Liver (tissue), 9 donors: ENCODE results near the gene AKAIN1. TPM values are rescaled to one million over a fixed set of nuclear protein-coding genes. Genes with fewer than 3 reads are reported as not detected.

ENCODE experiments used
- DNase-seq: peaks from one replicate; pipeline ENCODE4 v3.0.0-alpha.2; 2017; ENCODE audit warnings: low spot score
- H3K27ac ChIP-seq, 2 donors: one replicate each; pipeline ENCODE4 v1.7.0; 2013; ENCODE audit warnings: inconsistent platforms in 2 of 2, low read length in 2 of 2, control low read depth in 1 of 2, low read depth in 1 of 2, mild to moderate bottlenecking in 1 of 2
- H3K27me3 ChIP-seq, 4 donors: one replicate each; pipeline versions ENCODE4 v1.6.1 to v1.7.0; 2013; ENCODE audit warnings: low read length in 3 of 4, inconsistent platforms in 1 of 4, mild to moderate bottlenecking in 1 of 4, moderate library complexity in 1 of 4; ENCODE audit not compliant: control insufficient read depth in 4 of 4, insufficient read depth in 4 of 4
- H3K36me3 ChIP-seq, 4 donors: one replicate each; pipeline versions ENCODE4 v1.6.1 to v1.7.0; 2013; ENCODE audit warnings: low read length in 3 of 4, mild to moderate bottlenecking in 3 of 4, low read depth in 1 of 4, moderate library complexity in 1 of 4; ENCODE audit not compliant: control insufficient read depth in 4 of 4, insufficient read depth in 3 of 4
- H3K4me1 ChIP-seq, 4 donors: one replicate each; pipeline versions ENCODE4 v1.6.1 to v1.7.0; 2013; ENCODE audit warnings: low read length in 3 of 4, mild to moderate bottlenecking in 3 of 4, moderate library complexity in 1 of 4; ENCODE audit not compliant: control insufficient read depth in 4 of 4, insufficient read depth in 4 of 4
- H3K4me3 ChIP-seq, 3 donors: one replicate each; pipeline versions ENCODE4 v1.6.1 to v1.7.0; 2013; ENCODE audit warnings: low read length in 3 of 3, control low read depth in 1 of 3, low read depth in 1 of 3, mild to moderate bottlenecking in 1 of 3
- H3K9ac ChIP-seq, 2 donors: one replicate each; pipeline ENCODE4 v1.7.0; 2013; ENCODE audit warnings: low read length in 2 of 2, mild to moderate bottlenecking in 2 of 2, moderate library complexity in 2 of 2, control low read depth in 1 of 2, low read depth in 1 of 2
- H3K9me3 ChIP-seq, 4 donors: one replicate each; pipeline versions ENCODE4 v1.6.1 to v1.7.0; 2013; ENCODE audit warnings: low read length in 3 of 4; ENCODE audit not compliant: control insufficient read depth in 4 of 4
- EGR1 ChIP-seq, 2 donors: IDR thresholded peaks; 2 replicates each; pipeline ENCODE4 v1.6.1; 2016 to 2018; ENCODE audit warnings: antibody characterized with exemption in 2 of 2, low read depth in 2 of 2
- GABPA ChIP-seq, 2 donors: IDR thresholded peaks in 1 of 2; conservative IDR thresholded peaks in 1 of 2; 2 replicates each; pipeline ENCODE4 v1.6.1; 2016; ENCODE audit warnings: antibody characterized with exemption in 2 of 2, mild to moderate bottlenecking in 1 of 2, moderate library complexity in 1 of 2
- HNF4A ChIP-seq, 2 donors: conservative IDR thresholded peaks; 2 replicates each; pipeline ENCODE4 v1.6.1; 2016; ENCODE audit warnings: antibody characterized with exemption in 2 of 2, mild to moderate bottlenecking in 2 of 2
- HNF4G ChIP-seq: IDR thresholded peaks from 2 replicates; pipeline ENCODE4 v1.6.1; 2016; ENCODE audit warnings: antibody characterized with exemption
- JUND ChIP-seq, 2 donors: IDR thresholded peaks; 2 replicates each; pipeline ENCODE4 v1.6.1; 2016; ENCODE audit warnings: antibody characterized with exemption in 2 of 2
- RAD21 ChIP-seq, 2 donors: IDR thresholded peaks; 2 replicates each; pipeline ENCODE4 v1.6.1; 2016; ENCODE audit warnings: antibody characterized with exemption in 2 of 2, mild to moderate bottlenecking in 2 of 2
- TAF1 ChIP-seq: conservative IDR thresholded peaks from 2 replicates; pipeline ENCODE4 v1.6.1; 2016; ENCODE audit warnings: antibody characterized with exemption, mild to moderate bottlenecking
- WGBS: extraction: QIAGEN DNeasy Blood & Tissue Kit; methylation state at CpG from one replicate; pipeline ENCODE4 v1.1.7; 2013; 5-methylcytosine and 5-hydroxymethylcytosine counted together
- polyA plus RNA-seq, 2 donors: library from polyadenylated mRNA; stranded (reverse) in 1 of 2; unstranded in 1 of 2; fragments of 200-250 nt in 1 of 2; fragments of >200 nt in 1 of 2; fragmentation: Nextera tagmentation in 1 of 2; extraction: Ambion mirVana in 1 of 2; gene quantifications; one replicate each; pipeline versions ENCODE4 v1.2.1 to v1.2.3, GENCODE V29; 2013 to 2015
- total RNA-seq, 2 donors: library from RNA; depleted of rRNA; stranded (reverse); fragments of >200 nt; gene quantifications; one replicate each; pipeline ENCODE4 v1.2.3, GENCODE V29; 2014
- TF ChIP-seq, protein P1 (sequence below): IDR thresholded peaks from 2 replicates; pipeline ENCODE4 v1.6.1; 2016; ENCODE audit warnings: antibody characterized with exemption
- TF ChIP-seq, protein P2 (sequence below): IDR thresholded peaks from 2 replicates; pipeline ENCODE4 v1.6.1; 2016; ENCODE audit warnings: antibody characterized with exemption
- TF ChIP-seq, protein P3 (sequence below): IDR thresholded peaks from 2 replicates; pipeline ENCODE4 v1.6.1; 2016; ENCODE audit warnings: antibody characterized with exemption, mild to moderate bottlenecking
- TF ChIP-seq, protein P4 (sequence below): fragments of 150-350 bp; IDR thresholded peaks from 2 replicates; pipeline ENCODE4 v1.5.1; 2017; ENCODE audit warnings: improper control_type of control experiment, low read depth, low read length; ENCODE audit not compliant: missing input control
- donor health status: healthy.
- donor health status: healthy.
- donor health status: healthy.
- donor health status: healthy.
- donor health status: healthy.

AKAIN1 gene
- total and polyA plus RNA-seq, 4 donors: 0.31 to 0.75 TPM; not detected in 2

DNA sequence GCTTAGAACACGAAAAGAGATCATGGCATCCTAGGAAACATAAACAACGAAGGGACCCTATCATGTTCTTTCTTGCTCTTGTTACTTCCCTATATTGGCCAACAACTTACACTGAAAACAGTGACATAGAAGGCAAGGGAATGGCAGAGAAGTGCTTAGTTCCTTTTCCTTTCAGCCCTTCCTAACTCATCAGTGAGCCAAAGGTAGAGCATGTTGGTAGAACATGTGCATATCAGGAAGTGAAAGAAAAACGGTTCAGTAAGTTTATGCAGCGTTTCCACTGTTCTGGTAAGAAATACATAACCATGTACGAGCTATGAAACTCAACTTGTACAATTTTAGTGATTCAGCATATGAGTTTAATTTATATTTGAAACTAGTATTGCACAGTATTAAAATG lies 21.7 kb downstream of the AKAIN1 start:
- Histone ChIP-seq H3K27ac (no peak overlapping the region), H3K9me3 (no peaks in the 10 kb centered on the region), H3K9ac (no peak overlapping the region), H3K27me3 (no peaks in the 10 kb centered on the region), H3K36me3 (no peaks in the 10 kb centered on the region), H3K4me3 (no peak overlapping the region), H3K4me1 (no peaks in the 10 kb centered on the region)
- WGBS: 68% methylated on average over 5 of the region's 5 CpGs
- TF ChIP-seq HNF4A (conservative IDR thresholded peaks at IDR 0.05) (no peak), RAD21 (IDR thresholded peaks at IDR 0.05) (no peak), HNF4G (no peak), GABPA (IDR thresholded peaks at IDR 0.05 in 1 of 2, conservative IDR thresholded peaks at IDR 0.05 in 1 of 2) (no peak)
- TF ChIP-seq, protein P1, sequence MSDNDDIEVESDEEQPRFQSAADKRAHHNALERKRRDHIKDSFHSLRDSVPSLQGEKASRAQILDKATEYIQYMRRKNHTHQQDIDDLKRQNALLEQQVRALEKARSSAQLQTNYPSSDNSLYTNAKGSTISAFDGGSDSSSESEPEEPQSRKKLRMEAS: peak; percentile 32
- TF ChIP-seq, protein P2, sequence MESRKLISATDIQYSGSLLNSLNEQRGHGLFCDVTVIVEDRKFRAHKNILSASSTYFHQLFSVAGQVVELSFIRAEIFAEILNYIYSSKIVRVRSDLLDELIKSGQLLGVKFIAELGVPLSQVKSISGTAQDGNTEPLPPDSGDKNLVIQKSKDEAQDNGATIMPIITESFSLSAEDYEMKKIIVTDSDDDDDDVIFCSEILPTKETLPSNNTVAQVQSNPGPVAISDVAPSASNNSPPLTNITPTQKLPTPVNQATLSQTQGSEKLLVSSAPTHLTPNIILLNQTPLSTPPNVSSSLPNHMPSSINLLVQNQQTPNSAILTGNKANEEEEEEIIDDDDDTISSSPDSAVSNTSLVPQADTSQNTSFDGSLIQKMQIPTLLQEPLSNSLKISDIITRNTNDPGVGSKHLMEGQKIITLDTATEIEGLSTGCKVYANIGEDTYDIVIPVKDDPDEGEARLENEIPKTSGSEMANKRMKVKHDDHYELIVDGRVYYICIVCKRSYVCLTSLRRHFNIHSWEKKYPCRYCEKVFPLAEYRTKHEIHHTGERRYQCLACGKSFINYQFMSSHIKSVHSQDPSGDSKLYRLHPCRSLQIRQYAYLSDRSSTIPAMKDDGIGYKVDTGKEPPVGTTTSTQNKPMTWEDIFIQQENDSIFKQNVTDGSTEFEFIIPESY: no peak
- no peak for DNase-seq

DNA sequence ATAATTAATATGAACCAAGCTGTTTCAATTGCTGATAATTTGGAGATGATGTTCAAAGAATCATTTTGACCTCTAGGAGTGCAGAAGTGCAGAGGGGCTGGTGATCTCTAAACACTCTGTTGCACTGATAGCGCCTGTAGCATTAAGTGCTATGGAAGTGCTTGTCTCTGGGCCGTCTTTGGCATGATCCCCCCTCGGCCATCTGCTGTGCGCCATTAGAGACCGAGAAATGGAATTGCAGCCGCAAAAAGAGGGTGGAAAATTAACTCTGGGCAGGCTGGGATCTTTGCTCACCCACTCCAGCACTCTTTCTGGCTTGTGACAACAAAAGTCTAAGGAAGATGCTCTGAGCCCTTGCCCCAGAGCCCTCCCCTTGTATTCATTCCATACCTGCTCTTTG lies 23.4 kb downstream of the AKAIN1 start:
- TF ChIP-seq, protein P3, sequence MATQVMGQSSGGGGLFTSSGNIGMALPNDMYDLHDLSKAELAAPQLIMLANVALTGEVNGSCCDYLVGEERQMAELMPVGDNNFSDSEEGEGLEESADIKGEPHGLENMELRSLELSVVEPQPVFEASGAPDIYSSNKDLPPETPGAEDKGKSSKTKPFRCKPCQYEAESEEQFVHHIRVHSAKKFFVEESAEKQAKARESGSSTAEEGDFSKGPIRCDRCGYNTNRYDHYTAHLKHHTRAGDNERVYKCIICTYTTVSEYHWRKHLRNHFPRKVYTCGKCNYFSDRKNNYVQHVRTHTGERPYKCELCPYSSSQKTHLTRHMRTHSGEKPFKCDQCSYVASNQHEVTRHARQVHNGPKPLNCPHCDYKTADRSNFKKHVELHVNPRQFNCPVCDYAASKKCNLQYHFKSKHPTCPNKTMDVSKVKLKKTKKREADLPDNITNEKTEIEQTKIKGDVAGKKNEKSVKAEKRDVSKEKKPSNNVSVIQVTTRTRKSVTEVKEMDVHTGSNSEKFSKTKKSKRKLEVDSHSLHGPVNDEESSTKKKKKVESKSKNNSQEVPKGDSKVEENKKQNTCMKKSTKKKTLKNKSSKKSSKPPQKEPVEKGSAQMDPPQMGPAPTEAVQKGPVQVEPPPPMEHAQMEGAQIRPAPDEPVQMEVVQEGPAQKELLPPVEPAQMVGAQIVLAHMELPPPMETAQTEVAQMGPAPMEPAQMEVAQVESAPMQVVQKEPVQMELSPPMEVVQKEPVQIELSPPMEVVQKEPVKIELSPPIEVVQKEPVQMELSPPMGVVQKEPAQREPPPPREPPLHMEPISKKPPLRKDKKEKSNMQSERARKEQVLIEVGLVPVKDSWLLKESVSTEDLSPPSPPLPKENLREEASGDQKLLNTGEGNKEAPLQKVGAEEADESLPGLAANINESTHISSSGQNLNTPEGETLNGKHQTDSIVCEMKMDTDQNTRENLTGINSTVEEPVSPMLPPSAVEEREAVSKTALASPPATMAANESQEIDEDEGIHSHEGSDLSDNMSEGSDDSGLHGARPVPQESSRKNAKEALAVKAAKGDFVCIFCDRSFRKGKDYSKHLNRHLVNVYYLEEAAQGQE: no peak
- TF ChIP-seq TAF1: no peak
- no peaks in the 10 kb centered on the region for H3K4me1 ChIP-seq
- WGBS: 78% methylated on average over 6 of the region's 6 CpGs
- no peak overlapping the region for H3K4me3 ChIP-seq
- DNase-seq: no peak
- H3K27me3 ChIP-seq: no peaks in the 10 kb centered on the region
- no peaks in the 10 kb centered on the region for H3K9me3 ChIP-seq
- H3K36me3 ChIP-seq: no peaks in the 10 kb centered on the region
- no peak overlapping the region for H3K27ac ChIP-seq
- H3K9ac ChIP-seq: no peak overlapping the region

DNA sequence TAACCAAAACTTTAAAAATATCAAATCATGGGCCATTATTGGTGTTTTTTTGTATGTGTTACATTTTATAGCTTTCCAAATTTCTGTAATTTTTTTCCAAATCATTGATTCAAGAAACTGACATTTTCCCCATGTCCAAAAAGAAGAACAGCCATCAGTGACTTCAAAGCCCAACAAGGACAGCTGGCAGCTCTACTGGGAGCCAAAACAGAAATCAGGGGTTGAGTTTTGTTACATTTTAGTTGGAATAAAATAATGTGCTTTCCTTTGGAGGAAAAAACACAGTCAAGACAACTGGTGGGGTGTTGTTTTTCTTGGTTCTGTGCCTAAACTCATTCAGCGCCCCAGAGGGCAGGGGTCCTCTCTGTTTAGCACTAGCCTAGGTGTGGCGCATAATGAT lies 23.8 kb downstream of the AKAIN1 start:
- Histone ChIP-seq H3K27ac (no peak overlapping the region), H3K27me3 (no peaks in the 10 kb centered on the region), H3K9me3 (no peaks in the 10 kb centered on the region), H3K36me3 (no peaks in the 10 kb centered on the region), H3K4me3 (no peak overlapping the region), H3K4me1 (no peaks in the 10 kb centered on the region), H3K9ac (no peak overlapping the region)
- 80% methylated on average over 2 of the region's 2 CpGs for WGBS
- TF ChIP-seq JUND (IDR thresholded peaks at IDR 0.05): no peak
- TF ChIP-seq, protein P3: no peak
- TF ChIP-seq, protein P2: no peak
- no peak for TF ChIP-seq HNF4A (conservative IDR thresholded peaks at IDR 0.05)
- TF ChIP-seq, protein P1: no peak
- TF ChIP-seq EGR1 (IDR thresholded peaks at IDR 0.05; ENCODE audit: low read depth in 2 of 2): no peak
- TF ChIP-seq, protein P4, sequence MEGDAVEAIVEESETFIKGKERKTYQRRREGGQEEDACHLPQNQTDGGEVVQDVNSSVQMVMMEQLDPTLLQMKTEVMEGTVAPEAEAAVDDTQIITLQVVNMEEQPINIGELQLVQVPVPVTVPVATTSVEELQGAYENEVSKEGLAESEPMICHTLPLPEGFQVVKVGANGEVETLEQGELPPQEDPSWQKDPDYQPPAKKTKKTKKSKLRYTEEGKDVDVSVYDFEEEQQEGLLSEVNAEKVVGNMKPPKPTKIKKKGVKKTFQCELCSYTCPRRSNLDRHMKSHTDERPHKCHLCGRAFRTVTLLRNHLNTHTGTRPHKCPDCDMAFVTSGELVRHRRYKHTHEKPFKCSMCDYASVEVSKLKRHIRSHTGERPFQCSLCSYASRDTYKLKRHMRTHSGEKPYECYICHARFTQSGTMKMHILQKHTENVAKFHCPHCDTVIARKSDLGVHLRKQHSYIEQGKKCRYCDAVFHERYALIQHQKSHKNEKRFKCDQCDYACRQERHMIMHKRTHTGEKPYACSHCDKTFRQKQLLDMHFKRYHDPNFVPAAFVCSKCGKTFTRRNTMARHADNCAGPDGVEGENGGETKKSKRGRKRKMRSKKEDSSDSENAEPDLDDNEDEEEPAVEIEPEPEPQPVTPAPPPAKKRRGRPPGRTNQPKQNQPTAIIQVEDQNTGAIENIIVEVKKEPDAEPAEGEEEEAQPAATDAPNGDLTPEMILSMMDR: no peak
- no peak for DNase-seq
